AG09319 (cell line): ENCODE data around the gene SIGLEC14.
A peak's percentile ranks its signal among the peaks of the same experiment; 100 is the strongest.
"Not testable (repeated sequence)": the region's sequence is repeated elsewhere in the genome, so short reads cannot be mapped to it uniquely, and the experiment has no call there.

Source experiments
- DNase-seq: peaks from one replicate; pipeline ENCODE4 v3.0.0-alpha.2; 2010; ENCODE audit warnings: low read depth; ENCODE audit errors: extremely low read depth
- CTCF ChIP-seq: IDR thresholded peaks from 2 replicates; pipeline ENCODE4 v1.5.1; 2011; ENCODE audit warnings: low read depth, mild to moderate bottlenecking, inconsistent platforms, low read length, moderate library complexity

SIGLEC14 gene

DNA sequence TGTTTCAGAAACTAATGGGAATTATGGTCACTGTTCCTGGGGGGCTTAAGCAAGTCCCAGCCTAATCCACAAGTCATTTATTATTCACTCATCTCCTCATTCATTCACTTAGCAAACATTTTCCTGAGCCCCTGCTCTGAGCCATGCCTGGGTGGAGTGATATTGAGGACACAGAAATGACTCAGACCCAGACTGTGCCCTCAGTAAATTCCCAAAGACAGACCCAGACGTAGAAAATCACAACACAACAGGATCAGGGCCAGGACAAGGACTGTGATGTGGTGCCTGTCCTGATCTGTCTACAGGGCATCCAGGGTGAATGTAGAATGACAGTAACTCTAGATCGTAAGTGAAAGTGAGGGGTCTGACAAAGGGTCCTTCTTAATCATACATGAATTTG lies 39.5 kb upstream of the SIGLEC14 start:
- no peak for TF ChIP-seq CTCF
- no peak for DNase-seq

DNA sequence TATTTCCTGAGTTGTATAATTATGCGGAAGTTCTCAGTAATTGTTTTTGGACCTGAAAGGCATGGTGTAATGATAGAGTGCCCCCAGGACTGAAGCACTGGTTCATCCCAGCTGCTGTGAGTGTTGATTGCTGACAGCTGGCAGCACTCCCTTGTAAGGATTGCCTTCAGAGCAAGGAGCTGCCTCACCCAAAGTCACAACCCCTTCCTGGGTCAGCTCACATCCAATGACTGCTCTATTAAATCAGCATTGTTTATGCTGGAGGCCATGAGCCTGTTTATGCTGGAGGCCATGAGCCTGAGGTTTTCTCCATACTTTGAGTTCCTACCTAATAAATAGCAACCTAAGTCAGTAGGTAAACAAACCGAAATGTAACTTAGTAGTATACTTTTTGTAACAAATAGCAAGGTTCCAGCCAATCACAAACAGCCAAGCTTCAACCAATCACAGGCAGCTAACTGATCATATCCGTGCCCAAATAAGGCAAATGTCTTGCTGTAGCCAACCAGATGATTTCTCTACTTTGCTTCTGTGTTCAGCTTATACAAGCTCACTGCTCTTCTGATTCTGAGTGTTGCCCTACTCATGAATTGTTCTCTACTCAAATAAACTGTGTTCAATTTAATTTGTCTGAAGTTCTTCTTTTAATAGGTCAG lies 34.8 kb upstream of the SIGLEC14 start:
- no peak for DNase-seq

DNA sequence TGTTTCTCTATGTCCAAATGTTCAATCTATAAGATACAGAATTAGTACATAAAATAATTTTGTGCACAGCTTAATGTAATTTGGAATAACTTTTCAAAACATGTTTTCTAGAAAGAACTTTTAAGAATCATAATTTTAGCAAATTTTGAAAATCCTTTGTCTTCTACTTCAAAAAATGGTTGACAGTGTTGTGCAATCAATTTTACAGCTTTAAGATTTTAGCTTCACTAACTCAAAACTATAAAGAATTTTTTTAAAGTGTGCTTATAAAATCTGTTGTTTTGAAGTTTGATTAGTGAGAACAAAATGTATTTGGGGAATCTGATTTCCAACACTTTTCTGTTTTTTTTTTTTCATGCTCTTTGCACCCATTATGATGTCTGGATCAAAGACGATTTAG lies 33.8 kb upstream of the SIGLEC14 start:
- no peak for DNase-seq
- TF ChIP-seq CTCF: no peak

More for the DNA sequence above, 34.8 kb upstream of the SIGLEC14 start:
- no peak for TF ChIP-seq CTCF

DNA sequence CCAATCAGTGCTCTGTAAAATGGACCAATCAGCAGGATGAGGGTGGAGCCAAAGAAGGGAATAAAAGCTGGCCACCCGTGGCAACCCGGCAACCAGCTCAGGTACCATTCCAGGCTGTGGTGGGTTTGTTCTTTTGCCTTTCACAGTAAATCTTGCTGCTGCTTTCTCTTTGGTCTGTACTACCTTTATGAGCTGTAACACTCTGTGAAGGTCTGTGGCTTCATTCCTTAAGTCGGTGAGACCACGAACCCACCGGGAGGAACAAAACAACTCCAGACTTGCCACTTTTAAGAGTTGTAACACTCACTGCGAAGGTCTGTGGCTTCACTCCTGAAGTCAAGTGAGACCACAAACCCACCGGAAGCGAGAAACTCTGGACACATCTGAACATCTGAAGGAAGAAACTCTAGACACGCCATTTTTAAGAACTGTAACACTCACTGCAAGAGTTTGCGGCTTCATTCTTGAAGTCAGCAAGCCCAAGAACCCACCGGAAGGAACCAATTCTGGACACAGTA lies 30.0 kb upstream of the SIGLEC14 start:
- DNase-seq: no peak
- no peak for TF ChIP-seq CTCF

GRCh38 chr19:51675911-51676565 lies 29.4 kb upstream of the SIGLEC14 start:
- TF ChIP-seq CTCF: peak; percentile 34
- not testable (repeated sequence) for DNase-seq

- no peak for DNase-seq
Measured at GRCh38 chr19:51668216-51668615, 21.6 kb upstream of the SIGLEC14 start.

More at GRCh38 chr19:51668216-51668615, 21.6 kb upstream of the SIGLEC14 start:
- TF ChIP-seq CTCF: no peak
